K562 (cell line): Measurements from ENCODE around the gene LBH. TPM values are rescaled to one million over a fixed set of nuclear protein-coding genes. Genes with fewer than 3 reads are reported as not detected.

Source experiments
- CHD4 ChIP-seq: fragments of 200-600 bp; sonication (generic); IDR thresholded peaks from 3 replicates; pipeline ENCODE4 v1.6.1; 2012; ENCODE audit warnings: low read depth, mild to moderate bottlenecking, mixed read lengths, low read length, inconsistent platforms; ENCODE audit not compliant: insufficient read depth, insufficient replicate concordance, poor library complexity, severe bottlenecking
- NR3C1 ChIP-seq: sonication (generic); formaldehyde crosslinking; IDR thresholded peaks from 2 replicates; pipeline ENCODE4 v1.8.1; 2022; ENCODE audit warnings: missing genetic modification reagents
- POLR2AphosphoS5 ChIP-seq: IDR thresholded peaks from 2 replicates; pipeline ENCODE4 v1.6.1; 2011; ENCODE audit warnings: mild to moderate bottlenecking, low read depth, low read length, moderate library complexity; ENCODE audit not compliant: control insufficient read depth, insufficient read depth
- PYGO2 ChIP-seq: fragments of 450-650 bp; IDR thresholded peaks from 2 replicates; pipeline ENCODE4 v1.6.1; 2016; ENCODE audit warnings: mild to moderate bottlenecking, missing genetic modification characterization, moderate library complexity, missing compliant biosample characterization
- SMARCB1 ChIP-seq: IDR thresholded peaks from 2 replicates; pipeline ENCODE4 v1.6.1; 2011; ENCODE audit warnings: improper control_type of control experiment, low read depth; ENCODE audit not compliant: insufficient read length
- ZNF79 ChIP-seq: fragments of 250-450 bp; sonication (Bioruptor Pico); IDR thresholded peaks from 2 replicates; pipeline ENCODE4 v1.4.0; 2020; ENCODE audit warnings: low read depth, mild to moderate bottlenecking, moderate library complexity
- polyA plus RNA-seq, 8 experiments: library from polyadenylated mRNA; depleted of rRNA in 4 of 8; stranded (reverse) in 5 of 8; unstranded in 3 of 8; fragments of >200 nt; fragmentation: Nextera tagmentation in 2 of 8; fragmentation: Illumina TruSeq in 1 of 8; extraction: Ambion mirVana in 2 of 8; extraction: Trizol in 1 of 8; gene quantifications; 2 replicates each; pipeline versions ENCODE4 v1.2.1 to v1.2.3, GENCODE V29; 2011 to 2014; ENCODE audit warnings: inconsistent platforms in 1 of 8, missing spikeins in 1 of 8
- total RNA-seq, 7 experiments: library from RNA; depleted of rRNA in 6 of 7; stranded (reverse); fragments of >200 nt in 6 of 7; fragmentation: Illumina TruSeq in 2 of 7; extraction: Trizol in 2 of 7; gene quantifications; 2 replicates each; pipeline versions ENCODE4 v1.2.1 to v1.2.3, GENCODE V29; 2011 to 2021; ENCODE audit warnings: low replicate concordance in 1 of 7
- TF ChIP-seq, protein P1 (sequence below), 2 experiments: fragments of 450-650 bp in 1 of 2; sonication (generic) in 1 of 2; formaldehyde crosslinking in 1 of 2; IDR thresholded peaks; 2 replicates each; pipeline versions ENCODE4 v1.7.1 to v1.9.0; 2016 to 2022; ENCODE audit warnings: inconsistent platforms in 1 of 2, mild to moderate bottlenecking in 1 of 2, missing genetic modification reagents in 1 of 2
- TF ChIP-seq, protein P2 (sequence below), 3 experiments: fragments of 200-800 bp in 1 of 3; fragments of 250-450 bp in 1 of 3; fragments of 450-650 bp in 1 of 3; sonication (Bioruptor Pico) in 1 of 3; sonication (Bioruptor generic) in 1 of 3; formaldehyde crosslinking in 1 of 3; IDR thresholded peaks; 2 replicates each; pipeline versions ENCODE4 v1.6.1 to v1.8.0; 2016 to 2022; ENCODE audit warnings: mild to moderate bottlenecking in 2 of 3, missing genetic modification characterization in 2 of 3, missing compliant biosample characterization in 1 of 3, moderate library complexity in 1 of 3
- TF ChIP-seq, protein P3 (sequence below): fragments of 250-450 bp; sonication (Bioruptor Pico); IDR thresholded peaks from 2 replicates; pipeline ENCODE4 v1.4.0; 2020; ENCODE audit warnings: borderline replicate concordance

LBH gene
- total and polyA plus RNA-seq, 9 of the 15 experiments (the other 6 are each of a cell fraction or from before 2014, with no cell fraction given), result 3.1 to 13.4 (median 7.4) TPM

DNA sequence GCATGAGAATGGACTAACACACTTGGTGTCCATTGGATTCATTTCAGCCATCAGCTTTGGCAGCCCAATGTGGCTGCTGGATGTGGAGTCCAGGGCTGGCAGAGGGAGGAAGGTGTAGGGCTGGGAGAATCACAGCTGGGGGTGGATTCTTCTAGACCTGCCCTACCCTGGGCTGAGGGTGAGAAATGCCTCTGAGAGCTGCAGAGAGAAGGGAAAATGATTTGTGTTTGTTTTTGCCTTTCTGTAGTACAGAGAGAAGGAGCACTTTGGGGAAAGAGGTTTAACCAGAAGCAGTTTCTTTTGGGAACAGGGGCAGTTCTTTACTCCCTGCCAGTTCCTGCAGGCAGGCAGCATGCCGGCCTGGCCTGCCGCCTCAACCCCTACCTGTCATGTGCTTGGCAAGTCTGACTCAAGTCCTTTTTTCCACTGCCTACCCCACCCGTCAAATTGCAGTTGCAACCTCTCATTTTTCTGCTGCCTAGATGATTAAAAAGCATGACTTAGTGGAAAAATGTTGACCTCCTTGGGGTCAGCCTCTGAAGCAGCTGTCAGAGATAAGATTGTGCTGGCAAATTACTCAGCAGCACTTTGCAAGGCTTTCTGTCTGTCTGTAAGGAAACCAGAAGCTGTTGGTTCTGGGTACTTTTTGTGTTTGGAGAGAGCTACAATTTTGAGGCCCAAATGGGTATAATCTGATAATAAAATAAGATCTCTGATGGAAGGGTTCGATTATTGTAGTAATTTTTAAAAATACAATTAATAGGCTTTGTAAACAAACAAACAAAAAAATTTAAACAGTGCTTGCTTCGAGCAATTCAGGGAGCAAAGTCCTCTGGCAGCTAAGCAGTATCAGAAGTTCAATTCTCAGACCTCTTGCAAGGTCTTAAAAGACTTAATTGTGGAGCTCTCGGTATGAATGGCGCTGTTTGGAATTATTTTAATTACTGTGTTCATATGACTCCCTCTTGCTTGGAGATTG, 21.7 kb downstream of the LBH start (continued):
- TF ChIP-seq, protein P1, sequence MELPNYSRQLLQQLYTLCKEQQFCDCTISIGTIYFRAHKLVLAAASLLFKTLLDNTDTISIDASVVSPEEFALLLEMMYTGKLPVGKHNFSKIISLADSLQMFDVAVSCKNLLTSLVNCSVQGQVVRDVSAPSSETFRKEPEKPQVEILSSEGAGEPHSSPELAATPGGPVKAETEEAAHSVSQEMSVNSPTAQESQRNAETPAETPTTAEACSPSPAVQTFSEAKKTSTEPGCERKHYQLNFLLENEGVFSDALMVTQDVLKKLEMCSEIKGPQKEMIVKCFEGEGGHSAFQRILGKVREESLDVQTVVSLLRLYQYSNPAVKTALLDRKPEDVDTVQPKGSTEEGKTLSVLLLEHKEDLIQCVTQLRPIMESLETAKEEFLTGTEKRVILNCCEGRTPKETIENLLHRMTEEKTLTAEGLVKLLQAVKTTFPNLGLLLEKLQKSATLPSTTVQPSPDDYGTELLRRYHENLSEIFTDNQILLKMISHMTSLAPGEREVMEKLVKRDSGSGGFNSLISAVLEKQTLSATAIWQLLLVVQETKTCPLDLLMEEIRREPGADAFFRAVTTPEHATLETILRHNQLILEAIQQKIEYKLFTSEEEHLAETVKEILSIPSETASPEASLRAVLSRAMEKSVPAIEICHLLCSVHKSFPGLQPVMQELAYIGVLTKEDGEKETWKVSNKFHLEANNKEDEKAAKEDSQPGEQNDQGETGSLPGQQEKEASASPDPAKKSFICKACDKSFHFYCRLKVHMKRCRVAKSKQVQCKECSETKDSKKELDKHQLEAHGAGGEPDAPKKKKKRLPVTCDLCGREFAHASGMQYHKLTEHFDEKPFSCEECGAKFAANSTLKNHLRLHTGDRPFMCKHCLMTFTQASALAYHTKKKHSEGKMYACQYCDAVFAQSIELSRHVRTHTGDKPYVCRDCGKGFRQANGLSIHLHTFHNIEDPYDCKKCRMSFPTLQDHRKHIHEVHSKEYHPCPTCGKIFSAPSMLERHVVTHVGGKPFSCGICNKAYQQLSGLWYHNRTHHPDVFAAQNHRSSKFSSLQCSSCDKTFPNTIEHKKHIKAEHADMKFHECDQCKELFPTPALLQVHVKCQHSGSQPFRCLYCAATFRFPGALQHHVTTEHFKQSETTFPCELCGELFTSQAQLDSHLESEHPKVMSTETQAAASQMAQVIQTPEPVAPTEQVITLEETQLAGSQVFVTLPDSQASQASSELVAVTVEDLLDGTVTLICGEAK (IDR thresholded peaks at IDR 0.05), result 0 out of 2 replicates have a peak, but pooled peaks have one; percentile 5
- TF ChIP-seq, protein P1 (CRISPR knock-in tag; IDR thresholded peaks at IDR 0.05), result no peak
- TF ChIP-seq ZNF79 (CRISPR knock-in tag), result peak; percentile 71
- TF ChIP-seq, protein P2, sequence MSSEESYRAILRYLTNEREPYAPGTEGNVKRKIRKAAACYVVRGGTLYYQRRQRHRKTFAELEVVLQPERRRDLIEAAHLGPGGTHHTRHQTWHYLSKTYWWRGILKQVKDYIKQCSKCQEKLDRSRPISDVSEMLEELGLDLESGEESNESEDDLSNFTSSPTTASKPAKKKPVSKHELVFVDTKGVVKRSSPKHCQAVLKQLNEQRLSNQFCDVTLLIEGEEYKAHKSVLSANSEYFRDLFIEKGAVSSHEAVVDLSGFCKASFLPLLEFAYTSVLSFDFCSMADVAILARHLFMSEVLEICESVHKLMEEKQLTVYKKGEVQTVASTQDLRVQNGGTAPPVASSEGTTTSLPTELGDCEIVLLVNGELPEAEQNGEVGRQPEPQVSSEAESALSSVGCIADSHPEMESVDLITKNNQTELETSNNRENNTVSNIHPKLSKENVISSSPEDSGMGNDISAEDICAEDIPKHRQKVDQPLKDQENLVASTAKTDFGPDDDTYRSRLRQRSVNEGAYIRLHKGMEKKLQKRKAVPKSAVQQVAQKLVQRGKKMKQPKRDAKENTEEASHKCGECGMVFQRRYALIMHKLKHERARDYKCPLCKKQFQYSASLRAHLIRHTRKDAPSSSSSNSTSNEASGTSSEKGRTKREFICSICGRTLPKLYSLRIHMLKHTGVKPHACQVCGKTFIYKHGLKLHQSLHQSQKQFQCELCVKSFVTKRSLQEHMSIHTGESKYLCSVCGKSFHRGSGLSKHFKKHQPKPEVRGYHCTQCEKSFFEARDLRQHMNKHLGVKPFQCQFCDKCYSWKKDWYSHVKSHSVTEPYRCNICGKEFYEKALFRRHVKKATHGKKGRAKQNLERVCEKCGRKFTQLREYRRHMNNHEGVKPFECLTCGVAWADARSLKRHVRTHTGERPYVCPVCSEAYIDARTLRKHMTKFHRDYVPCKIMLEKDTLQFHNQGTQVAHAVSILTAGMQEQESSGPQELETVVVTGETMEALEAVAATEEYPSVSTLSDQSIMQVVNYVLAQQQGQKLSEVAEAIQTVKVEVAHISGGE (CRISPR knock-in tag; IDR thresholded peaks at IDR 0.05), result peak in 1 of 3 experiments; percentile 62; a peak in 1 of 6 replicates
- TF ChIP-seq CHD4, result no peak
- TF ChIP-seq PYGO2, result peak; percentile 74
- no peak for TF ChIP-seq SMARCB1
- TF ChIP-seq POLR2AphosphoS5, result peak; percentile 96
- no peak for TF ChIP-seq NR3C1
- TF ChIP-seq, protein P3, sequence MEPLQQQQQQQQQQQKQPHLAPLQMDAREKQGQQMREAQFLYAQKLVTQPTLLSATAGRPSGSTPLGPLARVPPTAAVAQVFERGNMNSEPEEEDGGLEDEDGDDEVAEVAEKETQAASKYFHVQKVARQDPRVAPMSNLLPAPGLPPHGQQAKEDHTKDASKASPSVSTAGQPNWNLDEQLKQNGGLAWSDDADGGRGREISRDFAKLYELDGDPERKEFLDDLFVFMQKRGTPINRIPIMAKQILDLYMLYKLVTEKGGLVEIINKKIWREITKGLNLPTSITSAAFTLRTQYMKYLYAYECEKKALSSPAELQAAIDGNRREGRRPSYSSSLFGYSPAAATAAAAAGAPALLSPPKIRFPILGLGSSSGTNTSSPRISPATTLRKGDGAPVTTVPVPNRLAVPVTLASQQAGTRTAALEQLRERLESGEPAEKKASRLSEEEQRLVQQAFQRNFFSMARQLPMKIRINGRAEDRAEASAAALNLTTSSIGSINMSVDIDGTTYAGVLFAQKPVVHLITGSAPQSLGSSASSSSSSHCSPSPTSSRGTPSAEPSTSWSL (CRISPR knock-in tag), result no peak
